IPS-18c (cell line): ENCODE measurements around the gene ALDH16A1.
"Not testable (repeated sequence)": the region's sequence is repeated elsewhere in the genome, so short reads cannot be mapped to it uniquely, and the experiment has no call there.

Experiments used
- H3K4me3 ChIP-seq: 2 replicates; pipeline ENCODE4 v1.7.0; 2013; ENCODE audit warnings: low read depth, mild to moderate bottlenecking, low read length, moderate library complexity; ENCODE audit not compliant: insufficient read depth
- H3K9me3 ChIP-seq: one replicate; pipeline ENCODE4 v1.6.1; 2013; ENCODE audit warnings: mild to moderate bottlenecking, low read length, moderate library complexity; ENCODE audit not compliant: control insufficient read depth, insufficient read depth

ALDH16A1 gene

DNA sequence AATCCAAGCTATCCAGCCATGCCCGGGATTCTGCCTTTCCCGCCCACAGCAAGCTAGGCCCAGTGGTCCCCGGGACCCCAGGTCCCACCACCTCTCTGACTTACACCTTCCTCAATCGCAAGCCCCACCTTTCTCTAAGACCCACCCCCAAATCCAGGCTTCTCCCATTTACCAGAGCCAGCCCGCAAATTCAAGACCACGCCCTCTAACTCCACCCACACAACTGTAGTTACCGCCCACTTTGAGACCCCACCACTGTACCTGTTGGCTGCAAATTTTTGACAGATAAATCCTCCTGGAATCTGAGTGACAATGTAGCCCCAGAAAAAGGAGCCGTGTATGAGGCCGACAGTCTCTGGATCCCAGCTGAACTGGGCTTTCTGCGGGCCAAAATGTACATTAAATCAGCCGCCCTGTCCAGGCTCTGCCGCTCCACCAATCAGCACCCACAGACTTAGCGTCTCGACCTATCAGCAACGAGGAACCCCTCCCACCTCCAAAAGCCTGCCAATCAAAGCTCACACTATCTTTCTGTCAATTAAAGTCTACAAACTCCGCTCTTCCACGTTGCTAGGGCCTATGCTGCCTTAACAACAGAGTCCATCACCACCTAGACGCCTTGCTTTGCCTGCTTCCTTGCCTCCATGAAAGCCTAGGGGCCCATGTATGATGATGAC is 18.0 kb upstream of the ALDH16A1 start:
- H3K9me3 ChIP-seq: peaks cover 2% of the 10 kb centered on the region
- H3K4me3 ChIP-seq: no peak overlapping the region

GRCh38 chr19:49435670-49436069 is 17.4 kb upstream of the ALDH16A1 start:
- Histone ChIP-seq H3K9me3 (peaks cover 2% of the 10 kb centered on the region), H3K4me3 (no peak overlapping the region)

DNA sequence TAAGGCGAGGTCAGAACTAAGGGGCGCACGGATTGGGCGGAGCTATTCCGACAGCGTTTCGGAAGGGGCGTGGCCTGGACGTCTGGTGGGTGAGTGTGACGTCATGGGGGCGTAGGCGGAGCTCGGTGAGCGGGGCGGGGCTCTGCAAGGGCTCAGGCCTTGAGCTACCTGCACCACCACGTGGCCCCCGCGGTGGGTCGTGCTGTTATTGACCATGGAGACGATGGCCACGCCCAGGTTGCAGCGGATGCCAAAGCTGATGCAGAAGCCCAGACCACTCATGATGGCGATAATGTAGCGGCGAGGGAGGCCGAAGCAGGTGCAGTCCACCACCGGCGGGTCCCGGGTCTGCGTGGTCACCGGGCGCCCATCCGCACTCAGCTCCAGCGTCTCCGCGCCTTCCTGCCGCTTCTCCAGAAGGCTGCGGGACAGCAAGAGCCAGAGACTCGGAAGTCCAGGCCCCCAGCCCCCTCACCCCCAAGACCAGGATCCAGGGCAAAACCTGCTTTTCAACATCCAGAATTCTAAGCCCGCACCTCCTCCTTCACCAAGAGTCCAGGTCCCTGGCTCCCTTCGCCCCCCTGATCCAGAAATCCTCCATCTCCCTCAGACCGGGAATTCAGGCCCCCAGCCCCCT is 16.5 kb upstream of the ALDH16A1 start:
- peak overlapping the region; percentile 29 for H3K4me3 ChIP-seq
- H3K9me3 ChIP-seq: peaks cover 2% of the 10 kb centered on the region

GRCh38 chr19:49437231-49437630 is 15.8 kb upstream of the ALDH16A1 start:
- no peaks in the 10 kb centered on the region for H3K9me3 ChIP-seq
- H3K4me3 ChIP-seq: no peak overlapping the region

DNA sequence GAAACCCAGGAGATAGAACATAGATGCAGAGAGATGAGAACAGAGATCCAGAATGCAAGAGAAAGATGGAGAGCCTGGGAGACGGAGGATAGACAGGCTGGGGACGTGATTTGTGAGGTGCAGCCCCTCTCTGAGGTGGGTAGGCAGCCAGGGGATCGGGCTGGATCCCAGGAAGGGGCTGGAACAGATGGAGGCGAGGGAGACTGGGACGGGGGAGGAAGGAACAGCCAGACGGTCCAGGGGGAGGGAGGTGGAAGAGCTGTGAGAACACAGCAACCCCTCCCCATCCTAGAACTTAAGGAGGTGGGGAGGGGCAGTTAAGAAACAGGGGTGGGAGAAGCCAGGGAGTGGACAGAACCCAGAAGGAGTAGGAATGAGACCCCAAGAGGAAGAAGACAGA is 14.8 kb upstream of the ALDH16A1 start:
- Histone ChIP-seq H3K9me3 (no peaks in the 10 kb centered on the region), H3K4me3 (no peak overlapping the region)

GRCh38 chr19:49439836-49440235 is 13.2 kb upstream of the ALDH16A1 start:
- no peak overlapping the region for H3K4me3 ChIP-seq
- no peaks in the 10 kb centered on the region for H3K9me3 ChIP-seq

- no peaks in the 10 kb centered on the region for H3K9me3 ChIP-seq
- H3K4me3 ChIP-seq: peak overlapping the region; percentile 50
Observed at GRCh38 chr19:49440439-49441209, 12.4 kb upstream of the ALDH16A1 start.

GRCh38 chr19:49441210-49441959 is 11.6 kb upstream of the ALDH16A1 start, which contains the start of gene SLC17A7:
Gene SLC17A7, minus strand, starts transcription at chr19:49441527. Its CDS starts 148 bp downstream, at chr19:49441379.
- H3K4me3 ChIP-seq: peak within 1 kb of the TSS; percentile 50

GRCh38 chr19:49441960-49442350 is 11.1 kb upstream of the ALDH16A1 start:
- no peaks in the 10 kb centered on the region for H3K9me3 ChIP-seq
- H3K4me3 ChIP-seq: peak overlapping the region; percentile 22; the same call in 1 of the 2 replicates

More at GRCh38 chr19:49441210-49441959, 11.6 kb upstream of the ALDH16A1 start, which contains the start of gene SLC17A7:
- no peaks in the 10 kb centered on the region for H3K9me3 ChIP-seq

GRCh38 chr19:49442354-49442753 is 10.7 kb upstream of the ALDH16A1 start:
- H3K9me3 ChIP-seq: no peaks in the 10 kb centered on the region
- peak overlapping the region; percentile 22 for H3K4me3 ChIP-seq

- Histone ChIP-seq H3K4me3 (peak overlapping the region; percentile 85), H3K9me3 (no peaks in the 10 kb centered on the region)
Observed at GRCh38 chr19:49442771-49443365, 10.2 kb upstream of the ALDH16A1 start.

DNA sequence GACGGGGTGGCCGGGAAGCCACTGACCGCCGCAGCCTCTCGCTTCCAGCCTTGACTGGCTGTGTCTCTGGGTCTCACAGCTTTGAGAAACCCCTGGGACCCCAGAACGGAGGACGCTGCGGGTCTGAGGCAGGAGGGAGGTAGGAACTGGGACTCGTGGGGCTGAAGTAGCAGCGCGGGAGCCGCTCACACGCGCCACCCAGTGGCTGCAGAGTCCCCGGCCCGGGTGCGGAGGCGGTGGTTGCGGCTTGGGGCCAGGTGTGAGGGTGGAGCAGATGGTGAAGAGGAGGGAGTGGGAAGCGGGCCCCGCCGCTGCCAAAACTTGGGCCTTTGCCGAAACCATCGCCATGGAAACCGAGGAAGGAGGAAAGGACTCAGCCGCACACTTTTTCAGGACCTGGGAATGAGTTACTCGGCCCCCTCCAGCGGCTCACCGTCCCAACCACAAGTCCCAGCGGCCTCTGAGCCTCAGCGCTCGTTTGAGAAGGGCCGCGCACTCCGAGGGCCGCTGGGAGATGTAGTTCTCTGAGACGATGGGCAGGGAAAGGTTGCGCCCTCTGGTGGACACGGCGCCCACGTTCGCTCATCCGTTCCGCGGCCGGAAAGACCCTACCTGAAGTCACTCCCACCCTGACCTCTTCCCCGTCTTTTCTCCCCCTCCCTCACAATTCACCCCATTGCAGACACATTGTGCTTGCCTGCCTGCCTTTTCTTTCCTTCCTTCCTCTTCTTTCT is 9.5 kb upstream of the ALDH16A1 start:
- H3K4me3 ChIP-seq: peak overlapping the region; percentile 85
- H3K9me3 ChIP-seq: no peaks in the 10 kb centered on the region

GRCh38 chr19:49444100-49444700 is 8.8 kb upstream of the ALDH16A1 start:
- not testable (repeated sequence) for H3K4me3 ChIP-seq

DNA sequence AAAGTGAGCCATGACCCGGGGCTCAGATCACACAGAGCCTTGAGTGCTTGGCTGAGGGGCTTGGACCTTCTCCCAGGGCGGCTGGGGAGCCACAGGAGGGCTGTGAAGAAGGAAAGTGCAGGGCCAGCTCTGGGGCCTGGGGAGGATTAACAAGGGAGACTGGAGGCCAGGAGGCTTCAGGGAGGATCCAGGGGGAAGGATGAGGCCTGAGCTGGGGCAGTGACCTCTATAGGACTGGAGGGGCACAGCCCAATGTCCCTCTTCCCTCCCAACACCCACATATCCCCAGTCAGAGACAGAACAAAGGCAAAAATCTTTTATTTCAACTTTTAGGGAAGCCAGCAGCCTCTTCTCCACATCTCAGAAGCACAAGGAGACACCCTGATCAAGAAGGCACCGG is 7.0 kb upstream of the ALDH16A1 start:
- no peak overlapping the region for H3K4me3 ChIP-seq
- no peaks in the 10 kb centered on the region for H3K9me3 ChIP-seq

More at GRCh38 chr19:49444100-49444700, 8.8 kb upstream of the ALDH16A1 start:
- H3K9me3 ChIP-seq: not testable (repeated sequence)

DNA sequence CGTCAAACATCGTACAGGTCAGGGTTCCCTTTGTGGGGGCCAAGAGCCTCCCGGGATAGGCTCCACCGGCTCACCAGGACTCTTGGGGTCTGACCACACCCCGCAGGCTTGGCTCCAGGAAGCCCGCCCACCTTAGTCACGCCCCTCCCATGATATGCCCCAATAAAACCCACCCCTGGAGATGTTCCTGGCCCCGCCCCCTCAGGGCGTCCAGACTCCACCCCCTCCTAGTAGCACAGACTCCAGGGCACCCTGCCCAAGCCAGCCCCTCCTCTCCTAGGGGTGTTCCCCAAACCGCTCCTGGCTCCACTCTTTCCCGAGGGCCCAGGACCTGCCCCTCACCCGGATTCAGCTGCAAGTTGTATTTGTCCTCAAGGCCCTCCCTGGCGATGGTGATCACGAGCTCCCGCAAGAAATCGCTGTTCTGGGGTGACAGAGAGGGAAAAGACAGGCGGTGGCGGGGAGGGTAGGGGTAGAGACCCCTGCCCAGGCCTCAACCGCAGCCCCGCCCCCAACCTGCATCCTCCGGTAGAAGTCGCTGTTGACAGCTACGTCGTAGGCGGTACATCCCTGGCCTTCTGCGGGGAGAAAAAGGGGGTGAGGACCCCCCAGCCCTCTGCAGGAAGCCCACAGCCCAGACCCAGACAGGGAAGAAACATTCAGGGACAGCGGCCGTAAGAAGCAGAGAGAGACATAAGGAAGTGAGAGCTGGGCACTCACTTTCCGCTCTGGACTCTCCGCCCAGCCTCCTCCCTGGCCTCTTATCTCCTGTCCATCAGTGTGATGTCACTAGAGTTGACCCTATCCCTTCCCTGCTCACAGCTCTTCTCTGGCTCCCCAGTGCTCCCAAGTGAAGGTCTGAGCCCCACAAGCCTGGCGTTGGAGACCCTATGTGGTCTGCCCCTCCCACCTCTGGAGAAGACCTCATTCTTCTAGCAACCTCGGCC is 5.3 kb upstream of the ALDH16A1 start:
- Histone ChIP-seq H3K4me3 (no peak overlapping the region), H3K9me3 (no peaks in the 10 kb centered on the region)
